A549 treated with DMSO at 1 μM for 4 hours (cell line): Measurements from ENCODE around the gene PNPLA3. TPM values are rescaled to one million over a fixed set of nuclear protein-coding genes. Genes with fewer than 3 reads are reported as not detected.

Experiments used
- total RNA-seq: library from RNA; stranded (reverse); fragments of 200-300 nt; extraction: Qiagen RNA extraction; gene quantifications from 5 replicates; pipeline ENCODE4 v1.2.3, GENCODE V29; 2022; ENCODE audit warnings: low read depth

PNPLA3 gene, protein sequence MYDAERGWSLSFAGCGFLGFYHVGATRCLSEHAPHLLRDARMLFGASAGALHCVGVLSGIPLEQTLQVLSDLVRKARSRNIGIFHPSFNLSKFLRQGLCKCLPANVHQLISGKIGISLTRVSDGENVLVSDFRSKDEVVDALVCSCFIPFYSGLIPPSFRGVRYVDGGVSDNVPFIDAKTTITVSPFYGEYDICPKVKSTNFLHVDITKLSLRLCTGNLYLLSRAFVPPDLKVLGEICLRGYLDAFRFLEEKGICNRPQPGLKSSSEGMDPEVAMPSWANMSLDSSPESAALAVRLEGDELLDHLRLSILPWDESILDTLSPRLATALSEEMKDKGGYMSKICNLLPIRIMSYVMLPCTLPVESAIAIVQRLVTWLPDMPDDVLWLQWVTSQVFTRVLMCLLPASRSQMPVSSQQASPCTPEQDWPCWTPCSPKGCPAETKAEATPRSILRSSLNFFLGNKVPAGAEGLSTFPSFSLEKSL
- 0.80 to 1.3 TPM (median 0.94 TPM) in 5 replicates for total RNA-seq

DNA sequence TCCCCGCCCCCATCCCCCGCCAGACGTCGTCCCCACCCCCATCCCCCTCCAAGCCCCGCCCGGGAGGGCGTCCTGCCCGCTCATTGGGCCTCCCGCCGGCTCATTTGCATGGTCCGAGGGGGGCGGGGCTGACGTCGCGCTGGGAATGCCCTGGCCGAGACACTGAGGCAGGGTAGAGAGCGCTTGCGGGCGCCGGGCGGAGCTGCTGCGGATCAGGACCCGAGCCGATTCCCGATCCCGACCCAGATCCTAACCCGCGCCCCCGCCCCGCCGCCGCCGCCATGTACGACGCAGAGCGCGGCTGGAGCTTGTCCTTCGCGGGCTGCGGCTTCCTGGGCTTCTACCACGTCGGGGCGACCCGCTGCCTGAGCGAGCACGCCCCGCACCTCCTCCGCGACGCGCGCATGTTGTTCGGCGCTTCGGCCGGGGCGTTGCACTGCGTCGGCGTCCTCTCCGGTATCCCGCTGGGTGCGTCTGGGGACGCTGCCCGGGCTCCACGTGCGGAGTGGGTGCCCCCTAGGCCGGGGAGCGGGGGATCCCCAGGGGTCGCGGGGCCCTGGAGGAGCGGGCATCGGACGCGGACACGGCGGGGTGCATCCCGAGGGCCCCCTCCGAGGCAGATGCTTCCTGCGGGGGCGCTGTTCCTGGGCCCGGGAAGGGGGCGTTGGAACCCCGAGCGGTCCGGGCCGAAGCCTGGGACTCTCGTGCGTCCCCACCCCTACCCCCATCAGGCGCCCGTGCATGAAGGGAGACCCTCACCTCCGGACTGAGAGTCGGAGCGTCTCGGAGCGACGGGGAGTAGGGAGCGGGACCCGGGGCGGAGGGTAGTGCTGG, at the start of gene PNPLA3:
PNPLA3 (plus strand) TSS at position 175 of the 834 bp plus-strand sequence; CDS start at position 282, 107 bp downstream.

DNA sequence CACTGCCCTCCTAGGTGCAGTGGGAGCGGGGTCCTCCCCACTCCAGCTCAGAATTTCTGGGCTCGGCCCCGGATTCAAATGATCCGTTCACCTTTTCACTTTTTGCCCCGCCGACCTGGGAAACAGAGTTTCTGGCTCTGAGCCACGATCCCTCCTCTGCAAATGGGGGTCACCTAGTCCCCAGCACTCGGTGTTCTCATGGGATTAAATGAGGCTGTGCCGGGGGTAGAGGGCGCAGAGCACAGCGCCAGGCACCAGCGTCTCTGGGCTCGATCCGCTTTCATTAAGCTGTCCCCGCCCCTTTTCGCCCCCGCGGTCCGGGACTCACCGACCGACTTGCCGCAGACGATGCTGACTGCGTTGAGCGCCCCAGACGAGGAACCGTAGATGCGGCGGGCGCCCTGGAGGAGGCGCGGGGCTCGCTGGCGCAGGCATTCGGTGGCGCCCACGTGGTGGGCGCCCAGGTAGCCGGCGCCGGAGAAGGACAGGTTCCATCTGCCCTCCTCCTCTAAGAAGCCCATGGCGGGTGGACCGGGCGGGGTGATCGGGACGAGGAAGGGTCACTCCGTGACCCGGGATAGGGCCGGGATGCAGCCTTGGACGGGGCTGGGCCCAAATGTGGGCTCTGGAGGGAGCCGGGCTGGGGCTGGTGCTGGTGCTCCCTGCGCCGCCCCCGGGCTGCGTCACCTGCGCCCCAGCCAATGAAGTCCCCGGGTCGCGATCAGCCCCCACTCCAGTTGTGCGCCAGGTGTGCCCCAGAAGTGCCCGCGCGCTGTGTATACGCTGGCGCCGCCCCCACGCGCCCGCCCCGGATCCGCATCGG, 32.0 kb upstream of the PNPLA3 start, which contains the start of gene PNPLA5:
PNPLA5 (minus strand) TSS at position 654 of the 823 bp plus-strand sequence; CDS start at position 521, 133 bp downstream.

DNA sequence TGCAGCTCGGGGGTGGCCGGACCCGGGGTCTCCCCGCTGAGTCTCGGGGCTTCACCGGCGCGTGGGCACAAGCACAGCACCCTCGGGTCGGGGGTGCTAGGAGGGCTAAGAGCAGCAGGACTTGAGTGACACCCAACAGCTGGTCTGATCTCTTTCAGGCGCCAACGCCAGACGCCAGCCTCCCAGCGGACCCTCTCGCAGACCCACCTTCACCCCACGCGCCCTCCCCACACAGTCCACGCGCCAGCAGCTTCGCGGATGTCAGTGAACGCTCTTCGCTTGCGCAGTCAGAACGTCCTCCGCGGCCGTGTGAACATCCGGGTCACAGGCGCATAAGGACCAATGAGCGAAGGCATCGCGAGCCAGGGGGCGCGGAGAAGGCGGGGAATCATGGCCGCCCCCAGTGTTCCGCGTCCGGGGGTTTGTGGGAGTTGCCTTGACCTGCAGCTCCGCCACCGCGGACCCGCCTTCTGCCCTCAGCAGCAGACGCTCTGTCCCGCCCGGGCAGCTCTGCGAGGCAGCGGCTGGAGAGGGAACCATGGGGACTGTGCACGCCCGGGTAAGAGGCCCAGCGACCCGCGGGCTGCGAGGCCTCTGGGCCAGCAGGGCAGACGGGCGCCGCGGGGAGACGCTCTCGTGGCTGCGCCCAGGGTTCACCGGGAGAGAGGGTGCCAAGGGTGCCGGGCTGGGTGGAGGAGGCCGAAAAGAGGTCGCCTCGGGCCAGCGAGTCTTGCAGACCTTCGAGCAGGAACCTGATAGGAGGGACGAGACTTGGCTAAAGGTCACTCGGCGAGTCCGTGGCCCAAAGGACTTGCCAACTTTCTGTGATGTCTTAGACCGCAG, 31.7 kb downstream of the PNPLA3 start, which contains the start of gene SAMM50:
SAMM50 (plus strand) TSS at position 403 of the 843 bp plus-strand sequence; CDS start at position 539, 136 bp downstream.

Other genes with a start within 250 kb of the PNPLA3 start
- 0.33 to 0.49 TPM (median 0.46 TPM) in 5 replicates for gene EFCAB6, start 111.5 kb upstream of the PNPLA3 start, total RNA-seq
- gene SULT4A1, start 61.3 kb upstream of the PNPLA3 start, total RNA-seq: not detected in 5 replicates
- gene PNPLA5, start 31.8 kb upstream of the PNPLA3 start, total RNA-seq: 0.04 to 0.05 TPM in 2 of 5 replicates, not detected in the others
- gene SAMM50, start 31.6 kb downstream of the PNPLA3 start, total RNA-seq: 43.6 to 49.2 TPM (median 47.3 TPM) in 5 replicates
- gene PARVB, start 100.5 kb downstream of the PNPLA3 start, total RNA-seq: 37.1 to 42.5 TPM (median 40.4 TPM) in 5 replicates